ENCODE measurements around the gene LRCH3. TPM values are rescaled to one million over a fixed set of nuclear protein-coding genes. Genes with fewer than 3 reads are reported as not detected.

The LRCH3 gene
- total RNA-seq, 1 experiment from 2014 or later, result 63.6 TPM

DNA sequence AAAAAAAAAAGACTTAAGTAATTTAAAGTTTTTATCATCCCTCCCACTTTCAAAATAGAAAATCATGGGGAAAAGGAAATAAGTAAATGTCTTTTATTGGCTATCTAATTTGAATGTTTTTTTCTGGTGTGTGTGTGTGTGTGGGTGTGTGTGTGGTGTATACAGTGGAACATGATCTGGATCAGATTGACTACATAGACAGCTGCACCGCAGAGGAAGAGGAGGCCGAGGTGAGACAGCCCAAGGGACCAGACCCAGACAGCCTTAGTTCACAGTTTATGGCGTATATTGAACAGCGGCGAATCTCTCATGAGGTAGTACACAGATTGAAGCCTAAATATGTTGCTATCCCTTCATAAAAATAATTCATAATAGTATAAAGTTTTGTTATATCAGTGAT, 44.5 kb downstream of the LRCH3 start (continued):
- TF ChIP-seq JAZF1 (CRISPR knock-in tag; IDR thresholded peaks at IDR 0.05) (no peak), NFATC4 (CRISPR knock-in tag; IDR thresholded peaks at IDR 0.05) (no peak), CBFB (CRISPR knock-in tag; IDR thresholded peaks at IDR 0.05; ENCODE audit: low read depth) (no peak), EMX1 (CRISPR knock-in tag; IDR thresholded peaks at IDR 0.05) (no peak)
- TF ChIP-seq, protein P1, sequence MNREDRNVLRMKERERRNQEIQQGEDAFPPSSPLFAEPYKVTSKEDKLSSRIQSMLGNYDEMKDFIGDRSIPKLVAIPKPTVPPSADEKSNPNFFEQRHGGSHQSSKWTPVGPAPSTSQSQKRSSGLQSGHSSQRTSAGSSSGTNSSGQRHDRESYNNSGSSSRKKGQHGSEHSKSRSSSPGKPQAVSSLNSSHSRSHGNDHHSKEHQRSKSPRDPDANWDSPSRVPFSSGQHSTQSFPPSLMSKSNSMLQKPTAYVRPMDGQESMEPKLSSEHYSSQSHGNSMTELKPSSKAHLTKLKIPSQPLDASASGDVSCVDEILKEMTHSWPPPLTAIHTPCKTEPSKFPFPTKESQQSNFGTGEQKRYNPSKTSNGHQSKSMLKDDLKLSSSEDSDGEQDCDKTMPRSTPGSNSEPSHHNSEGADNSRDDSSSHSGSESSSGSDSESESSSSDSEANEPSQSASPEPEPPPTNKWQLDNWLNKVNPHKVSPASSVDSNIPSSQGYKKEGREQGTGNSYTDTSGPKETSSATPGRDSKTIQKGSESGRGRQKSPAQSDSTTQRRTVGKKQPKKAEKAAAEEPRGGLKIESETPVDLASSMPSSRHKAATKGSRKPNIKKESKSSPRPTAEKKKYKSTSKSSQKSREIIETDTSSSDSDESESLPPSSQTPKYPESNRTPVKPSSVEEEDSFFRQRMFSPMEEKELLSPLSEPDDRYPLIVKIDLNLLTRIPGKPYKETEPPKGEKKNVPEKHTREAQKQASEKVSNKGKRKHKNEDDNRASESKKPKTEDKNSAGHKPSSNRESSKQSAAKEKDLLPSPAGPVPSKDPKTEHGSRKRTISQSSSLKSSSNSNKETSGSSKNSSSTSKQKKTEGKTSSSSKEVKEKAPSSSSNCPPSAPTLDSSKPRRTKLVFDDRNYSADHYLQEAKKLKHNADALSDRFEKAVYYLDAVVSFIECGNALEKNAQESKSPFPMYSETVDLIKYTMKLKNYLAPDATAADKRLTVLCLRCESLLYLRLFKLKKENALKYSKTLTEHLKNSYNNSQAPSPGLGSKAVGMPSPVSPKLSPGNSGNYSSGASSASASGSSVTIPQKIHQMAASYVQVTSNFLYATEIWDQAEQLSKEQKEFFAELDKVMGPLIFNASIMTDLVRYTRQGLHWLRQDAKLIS (CRISPR knock-in tag; IDR thresholded peaks at IDR 0.05; ENCODE audit: borderline replicate concordance), result no peak
- TF ChIP-seq, protein P2, sequence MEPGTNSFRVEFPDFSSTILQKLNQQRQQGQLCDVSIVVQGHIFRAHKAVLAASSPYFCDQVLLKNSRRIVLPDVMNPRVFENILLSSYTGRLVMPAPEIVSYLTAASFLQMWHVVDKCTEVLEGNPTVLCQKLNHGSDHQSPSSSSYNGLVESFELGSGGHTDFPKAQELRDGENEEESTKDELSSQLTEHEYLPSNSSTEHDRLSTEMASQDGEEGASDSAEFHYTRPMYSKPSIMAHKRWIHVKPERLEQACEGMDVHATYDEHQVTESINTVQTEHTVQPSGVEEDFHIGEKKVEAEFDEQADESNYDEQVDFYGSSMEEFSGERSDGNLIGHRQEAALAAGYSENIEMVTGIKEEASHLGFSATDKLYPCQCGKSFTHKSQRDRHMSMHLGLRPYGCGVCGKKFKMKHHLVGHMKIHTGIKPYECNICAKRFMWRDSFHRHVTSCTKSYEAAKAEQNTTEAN (CRISPR knock-in tag; IDR thresholded peaks at IDR 0.05), result no peak

DNA sequence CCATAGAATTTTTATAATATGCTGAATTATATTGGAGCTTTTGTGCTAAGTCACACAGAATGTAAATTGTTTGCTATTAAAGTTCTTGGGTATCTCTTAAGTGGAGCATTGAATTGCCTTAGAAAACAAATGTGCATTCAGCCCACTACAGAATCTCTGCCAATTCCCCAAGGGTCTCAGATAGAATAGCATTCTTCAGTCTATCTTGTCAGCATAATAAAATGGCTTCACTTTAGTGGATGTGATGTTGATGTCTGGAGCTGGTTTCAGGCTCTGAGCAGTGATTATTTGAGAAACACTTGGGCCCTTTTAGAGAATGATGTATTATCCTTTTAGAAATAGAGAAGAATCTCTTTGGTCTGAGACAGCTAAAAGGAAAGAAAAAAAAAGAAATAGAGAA, 45.2 kb downstream of the LRCH3 start:
- Mint-ChIP-seq H3K27ac (no peak overlapping the region), H3K4me1 (no peaks in the 10 kb centered on the region), H3K36me3 (peaks cover 53% of the 10 kb centered on the region), H3K9me3 (no peaks in the 10 kb centered on the region), H3K27me3 (ENCODE audit: low read depth) (no peaks in the 10 kb centered on the region), H3K4me3 (no peak overlapping the region)
- ChIA-PET CTCF (no interaction called here), POLR2A (no interaction called here)
- no peak for TF ChIP-seq NFYB (CRISPR knock-in tag; conservative IDR thresholded peaks at IDR 0.05; ENCODE audit: low read depth)
- TF ChIP-seq JAZF1 (CRISPR knock-in tag; IDR thresholded peaks at IDR 0.05), result no peak
- no peak for TF ChIP-seq ZNF396 (CRISPR knock-in tag; IDR thresholded peaks at IDR 0.05; ENCODE audit: borderline replicate concordance)
- TF ChIP-seq FOXK1 (CRISPR knock-in tag; IDR thresholded peaks at IDR 0.05), result no peak
- DNase-seq (ENCODE audit: low spot score) (no peak), ATAC-seq (no peak)

DNA sequence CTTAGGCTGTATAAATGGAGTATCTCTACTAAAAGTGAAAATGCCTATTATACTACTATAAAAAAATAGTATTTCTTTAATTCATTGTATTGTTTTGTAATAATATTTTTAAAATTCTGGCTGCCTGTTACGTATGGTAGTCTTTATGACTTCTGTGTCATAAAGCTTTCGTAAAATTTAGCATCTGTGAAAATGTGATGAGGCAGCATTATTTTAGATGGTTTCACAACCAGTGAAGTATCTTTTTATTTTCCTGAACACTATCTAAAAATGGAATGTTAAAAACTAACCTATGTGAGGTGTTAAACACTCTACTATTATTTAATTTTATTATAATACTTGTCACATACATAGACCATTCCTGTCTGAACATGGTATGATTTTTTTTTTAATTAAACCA, 46.2 kb downstream of the LRCH3 start:
- POLR2A ChIA-PET, result interaction anchor here (0.9 kb wide), 1 partner anchor 20 kb away, joined by 4 read pairs; no protein-coding TSS in a partner anchor
- DNase-seq (ENCODE audit: low spot score) (no peak), ATAC-seq (no peak)
- H3K27ac Mint-ChIP-seq, result no peak overlapping the region
- H3K9me3 Mint-ChIP-seq, result no peaks in the 10 kb centered on the region
- no peak overlapping the region for H3K4me3 Mint-ChIP-seq
- H3K36me3 Mint-ChIP-seq, result peaks cover 55% of the 10 kb centered on the region
- no peaks in the 10 kb centered on the region for H3K4me1 Mint-ChIP-seq
- no peak for TF ChIP-seq RORB (CRISPR knock-in tag; IDR thresholded peaks at IDR 0.05)
- no peak for TF ChIP-seq EMX1 (CRISPR knock-in tag; IDR thresholded peaks at IDR 0.05)
- no peak for TF ChIP-seq ESRRA (CRISPR knock-in tag; IDR thresholded peaks at IDR 0.05; ENCODE audit: borderline replicate concordance)
- TF ChIP-seq NFE2L1 (CRISPR knock-in tag; IDR thresholded peaks at IDR 0.05), result no peak
- no peak for TF ChIP-seq JUN (CRISPR knock-in tag; IDR thresholded peaks at IDR 0.05)
- no peak for TF ChIP-seq SP1 (CRISPR knock-in tag; conservative IDR thresholded peaks at IDR 0.05)
- TF ChIP-seq, protein P3, sequence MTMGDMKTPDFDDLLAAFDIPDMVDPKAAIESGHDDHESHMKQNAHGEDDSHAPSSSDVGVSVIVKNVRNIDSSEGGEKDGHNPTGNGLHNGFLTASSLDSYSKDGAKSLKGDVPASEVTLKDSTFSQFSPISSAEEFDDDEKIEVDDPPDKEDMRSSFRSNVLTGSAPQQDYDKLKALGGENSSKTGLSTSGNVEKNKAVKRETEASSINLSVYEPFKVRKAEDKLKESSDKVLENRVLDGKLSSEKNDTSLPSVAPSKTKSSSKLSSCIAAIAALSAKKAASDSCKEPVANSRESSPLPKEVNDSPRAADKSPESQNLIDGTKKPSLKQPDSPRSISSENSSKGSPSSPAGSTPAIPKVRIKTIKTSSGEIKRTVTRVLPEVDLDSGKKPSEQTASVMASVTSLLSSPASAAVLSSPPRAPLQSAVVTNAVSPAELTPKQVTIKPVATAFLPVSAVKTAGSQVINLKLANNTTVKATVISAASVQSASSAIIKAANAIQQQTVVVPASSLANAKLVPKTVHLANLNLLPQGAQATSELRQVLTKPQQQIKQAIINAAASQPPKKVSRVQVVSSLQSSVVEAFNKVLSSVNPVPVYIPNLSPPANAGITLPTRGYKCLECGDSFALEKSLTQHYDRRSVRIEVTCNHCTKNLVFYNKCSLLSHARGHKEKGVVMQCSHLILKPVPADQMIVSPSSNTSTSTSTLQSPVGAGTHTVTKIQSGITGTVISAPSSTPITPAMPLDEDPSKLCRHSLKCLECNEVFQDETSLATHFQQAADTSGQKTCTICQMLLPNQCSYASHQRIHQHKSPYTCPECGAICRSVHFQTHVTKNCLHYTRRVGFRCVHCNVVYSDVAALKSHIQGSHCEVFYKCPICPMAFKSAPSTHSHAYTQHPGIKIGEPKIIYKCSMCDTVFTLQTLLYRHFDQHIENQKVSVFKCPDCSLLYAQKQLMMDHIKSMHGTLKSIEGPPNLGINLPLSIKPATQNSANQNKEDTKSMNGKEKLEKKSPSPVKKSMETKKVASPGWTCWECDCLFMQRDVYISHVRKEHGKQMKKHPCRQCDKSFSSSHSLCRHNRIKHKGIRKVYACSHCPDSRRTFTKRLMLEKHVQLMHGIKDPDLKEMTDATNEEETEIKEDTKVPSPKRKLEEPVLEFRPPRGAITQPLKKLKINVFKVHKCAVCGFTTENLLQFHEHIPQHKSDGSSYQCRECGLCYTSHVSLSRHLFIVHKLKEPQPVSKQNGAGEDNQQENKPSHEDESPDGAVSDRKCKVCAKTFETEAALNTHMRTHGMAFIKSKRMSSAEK (CRISPR knock-in tag; IDR thresholded peaks at IDR 0.05; ENCODE audit: borderline replicate concordance), result no peak
- no peaks in the 10 kb centered on the region for H3K27me3 Mint-ChIP-seq (ENCODE audit: low read depth)
- CTCF ChIA-PET, result no interaction called here

Data from WTC11 (cell line).